ENCODE results near the gene DNAJC21. TPM values are rescaled to one million over a fixed set of nuclear protein-coding genes. Genes with fewer than 3 reads are reported as not detected.

DNAJC21 gene
- total and polyA plus RNA-seq, 2 of the 4 experiments (the other 2 are of a cell fraction), result 8.8 to 12.7 TPM

GRCh38 chr5:35001842-35002241 lies 72.5 kb downstream of the DNAJC21 start:
- H3K14ac ChIP-seq (replicated peaks; ENCODE audit: low read depth, low read length), result no peak overlapping the region
- H2BK15ac ChIP-seq (ENCODE audit: low read depth, low read length), result no peak overlapping the region
- H2AK9ac ChIP-seq (replicated peaks; ENCODE audit: low read depth, low read length, poor library complexity), result no peak overlapping the region
- no peak overlapping the region for H2AK5ac ChIP-seq (ENCODE audit: low read depth, low read length)
- H3K56ac ChIP-seq (ENCODE audit: extremely low read depth, insufficient read depth, low read length), result no peak overlapping the region
- no peak overlapping the region for H3K9ac ChIP-seq (ENCODE audit: low read depth, low read length)
- no peak overlapping the region for H3K23ac ChIP-seq (ENCODE audit: low read depth, low read length)
- no peak overlapping the region for H2AFZ ChIP-seq (replicated peaks; ENCODE audit: low read length, poor library complexity)
- ChIA-PET CTCF (no interaction called here), POLR2A (ENCODE audit: unreplicated experiment) (no interaction called here)
- H3K27me3 ChIP-seq (ENCODE audit: control insufficient read depth, insufficient read depth, low read length), result peaks cover 19% of the 10 kb centered on the region
- H3K4me1 ChIP-seq (ENCODE audit: control insufficient read depth, insufficient read depth, low read length), result 0 out of 2 replicates have a peak, but pooled peaks cover 2% of the 10 kb centered on the region
- H3K4me3 ChIP-seq (ENCODE audit: insufficient read depth, low read depth, low read length), result no peak overlapping the region
- H3K79me1 ChIP-seq (ENCODE audit: low read depth in 1 of 2, low read length in 2 of 2), result no peaks in the 10 kb centered on the region
- H2BK120ac ChIP-seq (ENCODE audit: low read depth, low read length), result no peak overlapping the region
- no peaks in the 10 kb centered on the region for H3K9me1 ChIP-seq (ENCODE audit: insufficient read depth, low read length)
- no peak overlapping the region for H3K18ac ChIP-seq (ENCODE audit: low read depth, low read length)
- no peak overlapping the region for H4K8ac ChIP-seq (ENCODE audit: low read depth in 2 of 2, low read length in 2 of 2)
- no peak overlapping the region for H3K4ac ChIP-seq (ENCODE audit: low read depth, low read length)
- no peaks in the 10 kb centered on the region for H3K36me3 ChIP-seq (ENCODE audit: control insufficient read depth, insufficient read depth, low read length)
- no CpG with 5 or more reads among the region's 3 CpGs for WGBS, 2 experiments (ENCODE audit: extremely low coverage in 2 of 2, insufficient read length in 1 of 2)
- TF ChIP-seq, protein P1, sequence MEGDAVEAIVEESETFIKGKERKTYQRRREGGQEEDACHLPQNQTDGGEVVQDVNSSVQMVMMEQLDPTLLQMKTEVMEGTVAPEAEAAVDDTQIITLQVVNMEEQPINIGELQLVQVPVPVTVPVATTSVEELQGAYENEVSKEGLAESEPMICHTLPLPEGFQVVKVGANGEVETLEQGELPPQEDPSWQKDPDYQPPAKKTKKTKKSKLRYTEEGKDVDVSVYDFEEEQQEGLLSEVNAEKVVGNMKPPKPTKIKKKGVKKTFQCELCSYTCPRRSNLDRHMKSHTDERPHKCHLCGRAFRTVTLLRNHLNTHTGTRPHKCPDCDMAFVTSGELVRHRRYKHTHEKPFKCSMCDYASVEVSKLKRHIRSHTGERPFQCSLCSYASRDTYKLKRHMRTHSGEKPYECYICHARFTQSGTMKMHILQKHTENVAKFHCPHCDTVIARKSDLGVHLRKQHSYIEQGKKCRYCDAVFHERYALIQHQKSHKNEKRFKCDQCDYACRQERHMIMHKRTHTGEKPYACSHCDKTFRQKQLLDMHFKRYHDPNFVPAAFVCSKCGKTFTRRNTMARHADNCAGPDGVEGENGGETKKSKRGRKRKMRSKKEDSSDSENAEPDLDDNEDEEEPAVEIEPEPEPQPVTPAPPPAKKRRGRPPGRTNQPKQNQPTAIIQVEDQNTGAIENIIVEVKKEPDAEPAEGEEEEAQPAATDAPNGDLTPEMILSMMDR (conservative IDR thresholded peaks at IDR 0.05; ENCODE audit: low read depth, low read length), result no peak
- TF ChIP-seq NFE2L2 (IDR thresholded peaks at IDR 0.05; ENCODE audit: low read depth, low read length) (no peak), ELK1 (IDR thresholded peaks at IDR 0.05; ENCODE audit: borderline replicate concordance, low read depth, low read length) (no peak), CHD1 (IDR thresholded peaks at IDR 0.05; ENCODE audit: low read depth, low read length) (no peak)
- in situ Hi-C loops (cut with MboI; ENCODE audit: low sequenced_read_pairs), result loop anchor here (10.0 kb wide), 1 partner anchor 527 kb away; no protein-coding TSS in a partner anchor
- H3K27ac ChIP-seq (ENCODE audit: insufficient read depth, low read length), result no peak overlapping the region
- BruUV-seq (replicated peaks), result no TSS peak
- no peak overlapping the region for H3K4me2 ChIP-seq (ENCODE audit: low read depth, low read length)
- H4K91ac ChIP-seq (ENCODE audit: insufficient read depth, low read depth, low read length), result no peak overlapping the region
- intact Hi-C loops (cut with micrococcal nuclease), result loop anchor here (2.0 kb wide), 2 partner anchors 43 to 527 kb away; no protein-coding TSS in a partner anchor
- H2BK20ac ChIP-seq (ENCODE audit: low read depth, low read length), result no peak overlapping the region
- H3K9me3 ChIP-seq (ENCODE audit: control insufficient read depth, insufficient read depth, low read length), result no peaks in the 10 kb centered on the region
- DNase-seq (no peak), ATAC-seq (ENCODE audit: low read depth) (no peak)
- dilution Hi-C loops (cut with HindIII; ENCODE audit: low sequenced_read_pairs, unreplicated experiment), result no loop called here
- no peak overlapping the region for H2BK5ac ChIP-seq (ENCODE audit: low read depth, low read length, poor library complexity, severe bottlenecking)
- no peak overlapping the region for H4K5ac ChIP-seq (ENCODE audit: low read depth, low read length)
- no peaks in the 10 kb centered on the region for H4K20me1 ChIP-seq (ENCODE audit: insufficient read depth, low read length)

All from IMR-90 (cell line).